Subcutaneous adipose tissue (tissue), 4 donors: Measurements from ENCODE around the gene TEX261. TPM values are rescaled to one million over a fixed set of nuclear protein-coding genes. Genes with fewer than 3 reads are reported as not detected.

Source experiments
- CTCF ChIP-seq: fragments of 450-650 bp; IDR thresholded peaks from one replicate; pipeline ENCODE4 v1.5.1; 2016; ENCODE audit warnings: low read depth, mild to moderate bottlenecking, control low read depth, antibody characterized with exemption, moderate library complexity
- total RNA-seq, 4 donors: library from RNA; depleted of rRNA; stranded (reverse); fragments of >200 nt; gene quantifications; one replicate each; pipeline ENCODE4 v1.1.0, GENCODE V29; 2016

Gene TEX261
- total RNA-seq, 4 donors from 2014 or later, result 29.5 to 49.9 (median 33.4) TPM

DNA sequence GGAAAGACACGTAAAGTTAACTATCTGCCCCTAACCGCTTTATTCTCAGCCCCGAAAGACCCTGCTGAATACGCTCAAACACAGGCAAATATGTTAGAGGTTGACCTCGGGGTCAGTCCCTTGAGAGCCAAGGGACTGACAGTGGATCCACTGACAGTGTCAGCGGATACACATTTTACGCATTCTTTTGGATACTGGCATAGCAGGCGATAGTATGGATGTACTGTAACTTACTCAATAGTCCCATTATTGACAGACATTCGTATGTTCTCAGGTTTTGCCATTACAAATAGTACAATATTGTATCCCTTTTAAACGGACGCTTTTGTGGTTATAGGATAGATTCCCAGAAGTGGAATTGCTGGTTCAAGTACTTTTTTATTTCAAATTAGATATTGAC, 45.6 kb downstream of the TEX261 start:
- no peak for TF ChIP-seq CTCF

- TF ChIP-seq CTCF, result no peak
These were observed 46.2 kb downstream of the TEX261 start for GRCh38 chr2:70948337-70949003.

- TF ChIP-seq CTCF, result no peak
These were observed 47.0 kb downstream of the TEX261 start for GRCh38 chr2:70947556-70948184.

- TF ChIP-seq CTCF, result no peak
These were observed 47.7 kb downstream of the TEX261 start for GRCh38 chr2:70946832-70947442.

DNA sequence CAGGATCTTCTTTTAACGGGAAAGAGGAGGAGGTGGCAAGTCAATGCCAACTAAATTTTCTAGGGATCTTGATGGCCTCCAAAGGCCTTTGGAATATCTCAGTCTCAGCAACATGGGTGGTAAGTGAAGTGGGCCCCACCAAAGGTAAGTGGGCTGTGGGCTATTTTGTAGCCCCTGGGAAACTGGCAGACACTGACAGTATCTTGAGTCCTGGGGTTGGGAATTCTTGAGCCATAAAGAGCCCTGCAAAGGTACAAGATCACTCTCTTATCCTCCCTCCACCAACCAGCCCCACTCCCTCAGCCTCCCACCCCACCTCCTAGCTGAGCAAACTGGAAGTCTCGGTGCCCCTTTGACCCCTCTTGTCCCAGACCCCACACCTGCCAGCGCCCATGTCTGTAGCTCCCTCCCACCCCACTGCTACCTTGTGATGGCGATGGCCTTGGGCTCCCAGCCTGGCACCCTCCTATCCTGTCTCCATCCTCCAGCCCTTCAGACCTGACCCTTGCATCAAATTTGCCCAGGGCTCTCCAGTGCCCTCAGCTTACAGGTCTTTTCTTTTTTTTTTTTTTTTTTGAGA, 50.5 kb downstream of the TEX261 start:
- no peak for TF ChIP-seq CTCF

- TF ChIP-seq CTCF, result no peak
These were observed 51.3 kb downstream of the TEX261 start for GRCh38 chr2:70943205-70943871.
